ENCODE results near the gene NOTCH4. TPM values are rescaled to one million over a fixed set of nuclear protein-coding genes. Genes with fewer than 3 reads are reported as not detected.

The NOTCH4 gene
- total RNA-seq, 1 experiment from 2014 or later = 2.3 TPM

DNA sequence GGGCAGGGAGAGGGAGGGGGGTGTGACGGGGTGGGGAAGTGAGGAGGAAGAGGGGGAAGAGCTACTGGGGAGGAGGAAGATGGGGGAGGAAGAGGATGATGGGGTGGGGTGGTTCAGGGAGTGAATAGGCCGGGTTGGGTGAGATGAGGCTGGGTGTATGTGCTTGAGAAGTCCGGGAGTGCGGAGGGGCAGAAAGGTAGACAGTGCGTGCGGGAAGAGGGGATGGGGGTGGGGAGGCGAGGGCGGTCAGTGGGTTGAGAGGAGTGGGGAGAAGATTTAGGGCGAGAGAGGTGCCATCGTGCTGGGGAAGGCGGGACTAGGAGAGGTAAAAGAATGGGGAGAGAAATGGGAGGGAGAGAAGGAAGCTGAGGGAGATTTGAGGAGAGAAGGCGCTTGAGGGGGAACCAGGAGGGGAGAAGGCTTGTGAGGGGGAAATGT lies 30.9 kb upstream of the NOTCH4 start:
- H3K23ac ChIP-seq (ENCODE audit: insufficient read length, low read depth, low read length) = no peak overlapping the region
- no peak overlapping the region for H3T11ph ChIP-seq (ENCODE audit: low read length)
- DNase-seq = no peak
- H3K14ac ChIP-seq (ENCODE audit: insufficient read depth, low read length) = peak overlapping the region; percentile 81; the same call in 1 of the 2 replicates
- H3K27ac ChIP-seq (ENCODE audit: insufficient read length, low read depth, low read length) = peak overlapping the region; percentile 82
- peak overlapping the region; percentile 28 for H3K9ac ChIP-seq (ENCODE audit: extremely low read depth, insufficient read length, low read length)
- H3K4me1 ChIP-seq (ENCODE audit: insufficient read depth, low read length) = no peaks in the 10 kb centered on the region; the same call in 1 of the 2 replicates
- peaks cover 3% of the 10 kb centered on the region; the same call in 1 of the 2 replicates for H3K27me3 Mint-ChIP-seq (ENCODE audit: low read depth)
- H3K56ac ChIP-seq (ENCODE audit: insufficient read length, low read depth, low read length) = no peak overlapping the region
- peak overlapping the region; percentile 53 for H3K4me2 ChIP-seq (ENCODE audit: insufficient read depth, insufficient read length, low read length)
- no peak overlapping the region for H3K4ac ChIP-seq (ENCODE audit: low read depth, low read length)
- H4K91ac ChIP-seq (ENCODE audit: insufficient read length, low read depth, low read length) = no peak overlapping the region
- no peaks in the 10 kb centered on the region for H3K27me3 ChIP-seq (ENCODE audit: insufficient read depth, low read length)
- no peak overlapping the region for H2AK5ac ChIP-seq (ENCODE audit: insufficient read length, low read length)
- no peaks in the 10 kb centered on the region for H3K23me2 ChIP-seq (ENCODE audit: insufficient read length, low read depth, low read length, poor library complexity, severe bottlenecking)
- H3K79me1 ChIP-seq (ENCODE audit: insufficient read depth, low read depth, low read length, poor library complexity, severe bottlenecking) = no peaks in the 10 kb centered on the region
- H3K9me3 Mint-ChIP-seq = peaks cover 10 to 22% of the 10 kb centered on the region in 2 experiments; a peak in 4 of 5 replicates
- no peak overlapping the region for H2BK120ac ChIP-seq (ENCODE audit: low read depth, low read length, poor library complexity, severe bottlenecking)
- TF ChIP-seq CTCF (conservative IDR thresholded peaks at IDR 0.05) = no peak
- H4K8ac ChIP-seq (replicated peaks; ENCODE audit: insufficient read length, low read depth, low read length) = no peak overlapping the region
- peaks cover 12 to 21% of the 10 kb centered on the region in 2 experiments for H3K4me1 Mint-ChIP-seq
- H2BK15ac ChIP-seq (ENCODE audit: low read depth, low read length) = no peak overlapping the region
- H2AFZ ChIP-seq (ENCODE audit: low read length) = no peak overlapping the region
- no peak overlapping the region for H4K5ac ChIP-seq (ENCODE audit: insufficient read length, low read depth, low read length)
- no peak overlapping the region for H2BK5ac ChIP-seq (ENCODE audit: insufficient read length, low read length)
- peak overlapping the region; percentile 76 for H3K18ac ChIP-seq (ENCODE audit: insufficient read length, low read depth, low read length)
- no peaks in the 10 kb centered on the region for H3K79me2 ChIP-seq (ENCODE audit: insufficient read depth, low read length)
- peaks cover 0 to 20% (median 10%) of the 10 kb centered on the region in 3 experiments; a peak in 5 of 7 replicates for H3K36me3 Mint-ChIP-seq (ENCODE audit: insufficient read depth in 1 of 3, low read depth in 3 of 3)
- H2BK20ac ChIP-seq (ENCODE audit: low read depth, low read length, poor library complexity, severe bottlenecking) = no peak overlapping the region
- no peaks in the 10 kb centered on the region for H4K20me1 ChIP-seq (ENCODE audit: control insufficient read depth, insufficient read depth, insufficient read length)
- peak overlapping the region; percentile 62 to 76 for H3K4me3 Mint-ChIP-seq
- no peaks in the 10 kb centered on the region for H3K9me3 ChIP-seq (ENCODE audit: control insufficient read depth, low read depth, low read length)
- H2BK12ac ChIP-seq (ENCODE audit: insufficient read length, low read depth, low read length) = no peak overlapping the region
- no CpG with 5 or more reads among the region's 12 CpGs for WGBS (ENCODE audit: extremely low coverage, insufficient read length, low lambda C conversion rate)
- peak overlapping the region in 1 of 3 experiments; percentile 32; a peak in 2 of 7 replicates for H3K27ac Mint-ChIP-seq

All from H9 (cell line).